Activated CD4-positive, alpha-beta T cell treated with anti-CD3 and anti-CD28 coated beads for 1 hour (primary cell): ENCODE data around the gene GUCY2D.
"Not testable (repeated sequence)": the region's sequence is repeated elsewhere in the genome, so short reads cannot be mapped to it uniquely, and the experiment has no call there.

ENCODE experiments used
- DNase-seq: peaks from one replicate; pipeline ENCODE4 v3.0.0-alpha.2; 2020

GUCY2D gene

GRCh38 chr17:8046929-8047768 lies 44.7 kb downstream of the GUCY2D start:
- DNase-seq = no peak

GRCh38 chr17:8047769-8048110 lies 45.3 kb downstream of the GUCY2D start:
- no peak for DNase-seq

- DNase-seq = no peak
Measured at GRCh38 chr17:8048236-8048635, 45.8 kb downstream of the GUCY2D start.

GRCh38 chr17:8048736-8049135 lies 46.3 kb downstream of the GUCY2D start:
- no peak for DNase-seq

GRCh38 chr17:8051831-8052230 lies 49.4 kb downstream of the GUCY2D start:
- no peak for DNase-seq

- DNase-seq = no peak
Measured at GRCh38 chr17:8052256-8053252, 50.1 kb downstream of the GUCY2D start.

GRCh38 chr17:8053600-8053999 lies 51.2 kb downstream of the GUCY2D start:
- DNase-seq = no peak

GRCh38 chr17:8055851-8056231 lies 53.4 kb downstream of the GUCY2D start:
- no peak for DNase-seq

GRCh38 chr17:8056232-8056975 lies 54.0 kb downstream of the GUCY2D start:
- no peak for DNase-seq

- no peak for DNase-seq
Measured at GRCh38 chr17:8056976-8057625, 54.7 kb downstream of the GUCY2D start.

GRCh38 chr17:8057691-8058114 lies 55.3 kb downstream of the GUCY2D start:
- no peak for DNase-seq

- DNase-seq = no peak
Measured at GRCh38 chr17:8059131-8059530, 56.7 kb downstream of the GUCY2D start.

- DNase-seq = no peak
Measured at GRCh38 chr17:8060274-8060673, 57.9 kb downstream of the GUCY2D start.

- not testable (repeated sequence) for DNase-seq
Measured at GRCh38 chr17:8061851-8062250, 59.4 kb downstream of the GUCY2D start.

GRCh38 chr17:8062435-8062806 lies 60.0 kb downstream of the GUCY2D start:
- no peak for DNase-seq

- no peak for DNase-seq
Measured at GRCh38 chr17:8062807-8063483, 60.5 kb downstream of the GUCY2D start.

- no peak for DNase-seq
Measured at GRCh38 chr17:8063761-8064534, 61.5 kb downstream of the GUCY2D start.

GRCh38 chr17:8064561-8065019 lies 62.2 kb downstream of the GUCY2D start:
- DNase-seq = no peak

GRCh38 chr17:8066841-8067775 lies 64.7 kb downstream of the GUCY2D start:
- DNase-seq = no peak

GRCh38 chr17:8067806-8068205 lies 65.4 kb downstream of the GUCY2D start:
- no peak for DNase-seq
